HCT116 (cell line): ENCODE data around the gene NCAN.

ENCODE experiments used
- CEBPB ChIP-seq: IDR thresholded peaks from 2 replicates; pipeline ENCODE4 v1.6.1; 2012; ENCODE audit warnings: low read depth
- CTCF ChIP-seq, 3 experiments: fragments of 200-600 bp in 1 of 3; sonication (generic) in 1 of 3; IDR thresholded peaks in 2 of 3; conservative IDR thresholded peaks in 1 of 3; 2 replicates each; pipeline ENCODE4 v1.5.1; 2012 to 2017; ENCODE audit warnings: low read depth in 2 of 3, low read length in 2 of 3, antibody characterized with exemption in 1 of 3, borderline replicate concordance in 1 of 3, control low read depth in 1 of 3, mild to moderate bottlenecking in 1 of 3, mixed read lengths in 1 of 3, mixed run types in 1 of 3, moderate library complexity in 1 of 3; ENCODE audit not compliant: insufficient read depth in 1 of 3
- EGR1 ChIP-seq: IDR thresholded peaks from 2 replicates; pipeline ENCODE4 v1.6.1; 2012; ENCODE audit warnings: low read depth
- EZH2 ChIP-seq: fragments of 200-600 bp; sonication (generic); IDR thresholded peaks from 2 replicates; pipeline ENCODE4 v1.6.1; 2017; ENCODE audit warnings: antibody characterized with exemption, mixed run types
- JUND ChIP-seq: IDR thresholded peaks from 2 replicates; pipeline ENCODE4 v1.6.1; 2012
- MAX ChIP-seq: IDR thresholded peaks from 2 replicates; pipeline ENCODE4 v1.6.1; 2012
- POLR2A ChIP-seq: IDR thresholded peaks from 2 replicates; pipeline ENCODE4 v1.7.0; 2011; ENCODE audit warnings: borderline replicate concordance; ENCODE audit not compliant: insufficient read depth, insufficient read length; ENCODE audit errors: extremely low read depth
- POLR2AphosphoS5 ChIP-seq: IDR thresholded peaks from 2 replicates; pipeline ENCODE4 v1.6.1; 2011; ENCODE audit warnings: mild to moderate bottlenecking, low read depth, low read length, moderate library complexity
- SP1 ChIP-seq: IDR thresholded peaks from 2 replicates; pipeline ENCODE4 v1.6.1; 2012; ENCODE audit warnings: low read depth
- TCF7L2 ChIP-seq: IDR thresholded peaks from 2 replicates; pipeline ENCODE4 v1.7.0; 2011; ENCODE audit warnings: borderline replicate concordance, inconsistent platforms; ENCODE audit not compliant: insufficient read depth, insufficient read length; ENCODE audit errors: extremely low read depth
- YY1 ChIP-seq: IDR thresholded peaks from 2 replicates; pipeline ENCODE4 v1.6.1; 2011; ENCODE audit warnings: low read length, low read depth, moderate library complexity, mild to moderate bottlenecking; ENCODE audit not compliant: insufficient replicate concordance; ENCODE audit errors: extremely low read depth
- ZNF274 ChIP-seq: fragments of 200-500 bp; sonication (Bioruptor generic); IDR thresholded peaks from 2 replicates; pipeline ENCODE4 v1.6.1; 2014; ENCODE audit warnings: mild to moderate bottlenecking, low read depth, low read length, inconsistent platforms

GRCh38 chr19:19223060-19223459 is 11.3 kb downstream of the NCAN start:
- TF ChIP-seq CTCF (IDR thresholded peaks at IDR 0.05 in 2 of 3, conservative IDR thresholded peaks at IDR 0.05 in 1 of 3; ENCODE audit: borderline replicate concordance in 1 of 3, insufficient read depth in 1 of 3, low read depth in 2 of 3, low read length in 2 of 3) (no peak), SP1 (no peak), CEBPB (no peak), EZH2 (no peak), ZNF274 (no peak), POLR2AphosphoS5 (no peak), POLR2A (no peak), YY1 (no peak), MAX (no peak), JUND (no peak), EGR1 (no peak), TCF7L2 (no peak)
